MM.1S (cell line): Measurements from ENCODE around the gene SPINK5.

ENCODE experiments used
- DNase-seq: peaks from one replicate; pipeline ENCODE4 v3.0.0-alpha.2; 2015
- H2AFZ ChIP-seq: fragments of 300-600 bp; sonication (generic); 2 replicates; pipeline ENCODE4 v1.6.0; 2016; ENCODE audit warnings: antibody characterized with exemption, low read length
- H3F3A ChIP-seq: fragments of 300-600 bp; sonication (generic); 2 replicates; pipeline ENCODE4 v1.6.1; 2016; ENCODE audit warnings: mild to moderate bottlenecking, antibody characterized with exemption, low read length, moderate library complexity, mixed read lengths; ENCODE audit not compliant: insufficient read depth
- H3K27ac ChIP-seq: fragments of 300-600 bp; sonication (generic); 2 replicates; pipeline ENCODE4 v1.5.1; 2016; ENCODE audit warnings: mild to moderate bottlenecking, low read length
- H3K27me3 ChIP-seq: fragments of 300-600 bp; sonication (generic); replicated peaks from 2 replicates; pipeline ENCODE4 v1.6.0; 2016; ENCODE audit warnings: low read length; ENCODE audit not compliant: insufficient read depth
- H3K36me3 ChIP-seq: fragments of 300-600 bp; sonication (generic); replicated peaks from 2 replicates; pipeline ENCODE4 v1.6.1; 2016; ENCODE audit warnings: mild to moderate bottlenecking, low read length, mixed read lengths; ENCODE audit not compliant: insufficient read depth
- H3K4me1 ChIP-seq: fragments of 300-600 bp; sonication (generic); 2 replicates; pipeline ENCODE4 v1.6.1; 2016; ENCODE audit warnings: low read length, mixed read lengths
- H3K4me2 ChIP-seq: fragments of 300-600 bp; sonication (generic); 2 replicates; pipeline ENCODE4 v1.6.0; 2016; ENCODE audit warnings: low read depth, low read length
- H3K4me3 ChIP-seq: fragments of 300-600 bp; sonication (generic); 2 replicates; pipeline ENCODE4 v1.5.1; 2016; ENCODE audit warnings: low read length, mixed read lengths
- H3K79me2 ChIP-seq: fragments of 300-600 bp; sonication (generic); 2 replicates; pipeline ENCODE4 v1.6.1; 2016; ENCODE audit warnings: mixed run types, low read length, mixed read lengths
- H3K9ac ChIP-seq: fragments of 300-600 bp; sonication (generic); 2 replicates; pipeline ENCODE4 v1.6.1; 2016; ENCODE audit warnings: low read length, mixed read lengths
- H3K9me2 ChIP-seq: fragments of 300-600 bp; sonication (generic); replicated peaks from 2 replicates; pipeline ENCODE4 v1.6.1; 2016; ENCODE audit warnings: mild to moderate bottlenecking, low read length, mixed read lengths; ENCODE audit not compliant: insufficient read depth
- H3K9me3 ChIP-seq: fragments of 300-600 bp; sonication (generic); replicated peaks from 2 replicates; pipeline ENCODE4 v1.6.1; 2016; ENCODE audit warnings: mild to moderate bottlenecking, low read length, mixed read lengths; ENCODE audit not compliant: insufficient read depth
- H4K20me1 ChIP-seq: fragments of 300-600 bp; sonication (generic); 2 replicates; pipeline ENCODE4 v1.6.1; 2016; ENCODE audit warnings: mild to moderate bottlenecking, low read length, moderate library complexity, mixed read lengths; ENCODE audit not compliant: insufficient read depth
- EZH2 ChIP-seq: fragments of 300-600 bp; sonication (generic); optimal IDR thresholded peaks from 2 replicates; pipeline ENCODE3; 2017; ENCODE audit warnings: low read depth, mild to moderate bottlenecking, antibody characterized with exemption, low read length, mixed read lengths
- EZH2phosphoT487 ChIP-seq: fragments of 300-600 bp; sonication (generic); IDR thresholded peaks from 2 replicates; pipeline ENCODE4 v1.6.1; 2018; ENCODE audit warnings: antibody characterized with exemption, low read length
- TF ChIP-seq, protein P1 (sequence below): fragments of 300-600 bp; sonication (generic); IDR thresholded peaks from 2 replicates; pipeline ENCODE4 v1.5.1; 2016; ENCODE audit warnings: antibody characterized with exemption, low read length, mixed read lengths

SPINK5 gene

DNA sequence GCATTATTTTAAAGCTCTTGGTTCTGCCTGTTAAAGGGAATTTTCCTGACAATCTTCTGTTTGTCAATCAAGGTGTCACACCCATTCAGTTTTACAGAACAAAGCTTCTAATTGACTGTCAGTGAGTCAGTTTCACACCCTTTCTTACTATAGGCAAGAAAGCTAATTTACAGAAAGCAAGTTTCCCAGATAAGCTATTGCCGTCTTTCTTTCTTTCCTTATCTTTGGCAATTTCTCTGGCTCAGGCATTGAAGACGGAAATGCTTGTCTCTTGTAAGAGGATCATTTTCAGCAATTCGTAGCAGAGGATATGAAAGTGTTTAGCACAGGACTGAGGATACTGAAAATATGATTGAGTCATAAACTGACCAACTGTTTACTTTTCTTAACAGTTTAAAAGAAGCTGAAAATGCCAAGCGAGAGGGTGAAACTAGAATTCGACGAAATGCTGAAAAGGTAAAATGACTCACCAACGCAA is 27.0 kb downstream of the SPINK5 start:
- peaks cover 39% of the 10 kb centered on the region for H3K4me1 ChIP-seq
- peak overlapping the region; percentile 3 for H2AFZ ChIP-seq
- peak overlapping the region; percentile 60 for H3K4me2 ChIP-seq
- H3K36me3 ChIP-seq = no peaks in the 10 kb centered on the region
- peaks cover 27% of the 10 kb centered on the region for H3F3A ChIP-seq
- H3K9me3 ChIP-seq = no peaks in the 10 kb centered on the region
- H3K4me3 ChIP-seq = peak overlapping the region; percentile 44
- no peaks in the 10 kb centered on the region for H4K20me1 ChIP-seq
- DNase-seq = peak; percentile 89
- no peaks in the 10 kb centered on the region for H3K27me3 ChIP-seq
- TF ChIP-seq EZH2 = no peak
- TF ChIP-seq EZH2phosphoT487 = no peak
- TF ChIP-seq, protein P1, sequence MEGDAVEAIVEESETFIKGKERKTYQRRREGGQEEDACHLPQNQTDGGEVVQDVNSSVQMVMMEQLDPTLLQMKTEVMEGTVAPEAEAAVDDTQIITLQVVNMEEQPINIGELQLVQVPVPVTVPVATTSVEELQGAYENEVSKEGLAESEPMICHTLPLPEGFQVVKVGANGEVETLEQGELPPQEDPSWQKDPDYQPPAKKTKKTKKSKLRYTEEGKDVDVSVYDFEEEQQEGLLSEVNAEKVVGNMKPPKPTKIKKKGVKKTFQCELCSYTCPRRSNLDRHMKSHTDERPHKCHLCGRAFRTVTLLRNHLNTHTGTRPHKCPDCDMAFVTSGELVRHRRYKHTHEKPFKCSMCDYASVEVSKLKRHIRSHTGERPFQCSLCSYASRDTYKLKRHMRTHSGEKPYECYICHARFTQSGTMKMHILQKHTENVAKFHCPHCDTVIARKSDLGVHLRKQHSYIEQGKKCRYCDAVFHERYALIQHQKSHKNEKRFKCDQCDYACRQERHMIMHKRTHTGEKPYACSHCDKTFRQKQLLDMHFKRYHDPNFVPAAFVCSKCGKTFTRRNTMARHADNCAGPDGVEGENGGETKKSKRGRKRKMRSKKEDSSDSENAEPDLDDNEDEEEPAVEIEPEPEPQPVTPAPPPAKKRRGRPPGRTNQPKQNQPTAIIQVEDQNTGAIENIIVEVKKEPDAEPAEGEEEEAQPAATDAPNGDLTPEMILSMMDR = no peak
- no peaks in the 10 kb centered on the region for H3K9me2 ChIP-seq
- H3K79me2 ChIP-seq = no peaks in the 10 kb centered on the region
- peak overlapping the region; percentile 86 for H3K27ac ChIP-seq
- peak overlapping the region; percentile 37 for H3K9ac ChIP-seq

DNA sequence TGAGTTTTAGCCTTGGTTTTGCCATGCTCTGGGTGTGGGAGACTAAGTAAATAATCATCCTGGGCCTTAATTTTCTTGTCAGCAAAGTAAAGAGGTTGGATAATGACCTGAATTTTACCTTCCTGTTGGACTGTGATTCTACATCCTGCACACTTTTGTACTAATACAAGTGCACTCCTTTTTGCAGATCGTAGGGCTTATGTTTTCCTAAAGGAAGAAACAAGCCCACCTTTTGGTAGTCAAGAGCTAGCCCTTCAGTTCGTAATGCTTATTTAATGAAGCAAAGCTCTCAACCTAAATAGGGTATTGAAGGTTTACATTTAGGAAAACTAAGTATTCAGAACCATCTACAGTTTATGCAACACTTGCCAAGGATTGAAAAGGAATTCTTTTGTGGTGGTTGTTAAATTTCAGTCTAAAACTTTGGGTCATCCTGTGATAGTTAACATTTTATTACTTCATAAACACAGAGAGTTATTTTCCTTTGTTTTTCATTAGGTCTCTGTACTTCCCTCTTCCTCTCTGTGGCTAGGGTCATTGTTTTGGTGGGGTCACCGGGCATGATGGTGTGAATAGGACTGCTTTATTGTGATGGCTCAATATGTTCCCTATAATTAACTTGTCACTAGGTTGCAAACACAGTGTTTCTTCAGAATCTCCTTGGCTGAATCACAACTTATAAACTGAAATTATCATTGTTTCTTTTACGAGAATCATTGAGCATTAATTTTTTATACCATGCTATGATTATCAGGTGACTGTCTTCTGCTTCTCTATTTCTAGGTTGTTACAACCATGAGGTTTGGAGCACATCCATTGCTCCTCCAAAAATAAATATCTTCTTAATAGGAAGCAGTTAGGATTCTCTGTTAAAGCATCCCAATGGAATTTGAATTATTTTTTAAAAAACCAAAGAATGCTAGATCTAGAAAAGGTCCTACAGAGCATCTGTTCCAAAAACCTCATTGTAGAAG is 28.5 kb downstream of the SPINK5 start:
- no peaks in the 10 kb centered on the region for H3K36me3 ChIP-seq
- H4K20me1 ChIP-seq = no peaks in the 10 kb centered on the region
- no peaks in the 10 kb centered on the region for H3K27me3 ChIP-seq
- H3K4me2 ChIP-seq = no peak overlapping the region
- TF ChIP-seq EZH2 (no peak), EZH2phosphoT487 (no peak)
- TF ChIP-seq, protein P1 = no peak
- H3K79me2 ChIP-seq = no peaks in the 10 kb centered on the region
- H3K4me1 ChIP-seq = peaks cover 39% of the 10 kb centered on the region
- DNase-seq = no peak
- no peak overlapping the region for H3K9ac ChIP-seq
- no peak overlapping the region for H3K4me3 ChIP-seq
- 0 out of 2 replicates have a peak overlapping the region, but pooled peaks have one; percentile 24 for H2AFZ ChIP-seq
- no peak overlapping the region for H3K27ac ChIP-seq
- H3K9me2 ChIP-seq = no peaks in the 10 kb centered on the region
- peaks cover 27% of the 10 kb centered on the region for H3F3A ChIP-seq
- H3K9me3 ChIP-seq = no peaks in the 10 kb centered on the region

DNA sequence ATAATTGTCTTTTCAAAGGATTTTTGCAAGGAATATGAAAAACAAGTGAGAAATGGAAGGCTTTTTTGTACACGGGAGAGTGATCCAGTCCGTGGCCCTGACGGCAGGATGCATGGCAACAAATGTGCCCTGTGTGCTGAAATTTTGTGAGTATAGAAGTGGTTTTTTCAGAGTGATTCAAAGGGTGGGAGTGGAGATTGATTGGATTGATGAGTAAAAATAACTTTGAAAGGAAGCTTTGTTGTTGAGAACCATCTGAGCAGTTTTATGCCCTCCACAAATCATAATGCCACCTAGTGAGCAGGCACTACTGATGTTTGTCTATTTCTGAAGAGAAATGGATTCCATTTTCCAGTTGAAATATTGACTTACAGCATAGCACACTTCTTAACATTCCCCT is 30.6 kb downstream of the SPINK5 start:
- Histone ChIP-seq H3K9me3 (no peaks in the 10 kb centered on the region), H4K20me1 (no peaks in the 10 kb centered on the region), H3K79me2 (no peaks in the 10 kb centered on the region), H3K9ac (no peak overlapping the region), H3K27me3 (no peaks in the 10 kb centered on the region), H3K36me3 (no peaks in the 10 kb centered on the region), H3K27ac (no peak overlapping the region), H3F3A (peaks cover 26% of the 10 kb centered on the region), H3K4me3 (no peak overlapping the region), H3K9me2 (no peaks in the 10 kb centered on the region), H3K4me2 (no peak overlapping the region), H2AFZ (no peak overlapping the region), H3K4me1 (peaks cover 24% of the 10 kb centered on the region)
- no peak for DNase-seq
- TF ChIP-seq, protein P1 = no peak
- no peak for TF ChIP-seq EZH2
- no peak for TF ChIP-seq EZH2phosphoT487
